ENCODE results near the gene HOXB3.

HOXB3 gene

DNA sequence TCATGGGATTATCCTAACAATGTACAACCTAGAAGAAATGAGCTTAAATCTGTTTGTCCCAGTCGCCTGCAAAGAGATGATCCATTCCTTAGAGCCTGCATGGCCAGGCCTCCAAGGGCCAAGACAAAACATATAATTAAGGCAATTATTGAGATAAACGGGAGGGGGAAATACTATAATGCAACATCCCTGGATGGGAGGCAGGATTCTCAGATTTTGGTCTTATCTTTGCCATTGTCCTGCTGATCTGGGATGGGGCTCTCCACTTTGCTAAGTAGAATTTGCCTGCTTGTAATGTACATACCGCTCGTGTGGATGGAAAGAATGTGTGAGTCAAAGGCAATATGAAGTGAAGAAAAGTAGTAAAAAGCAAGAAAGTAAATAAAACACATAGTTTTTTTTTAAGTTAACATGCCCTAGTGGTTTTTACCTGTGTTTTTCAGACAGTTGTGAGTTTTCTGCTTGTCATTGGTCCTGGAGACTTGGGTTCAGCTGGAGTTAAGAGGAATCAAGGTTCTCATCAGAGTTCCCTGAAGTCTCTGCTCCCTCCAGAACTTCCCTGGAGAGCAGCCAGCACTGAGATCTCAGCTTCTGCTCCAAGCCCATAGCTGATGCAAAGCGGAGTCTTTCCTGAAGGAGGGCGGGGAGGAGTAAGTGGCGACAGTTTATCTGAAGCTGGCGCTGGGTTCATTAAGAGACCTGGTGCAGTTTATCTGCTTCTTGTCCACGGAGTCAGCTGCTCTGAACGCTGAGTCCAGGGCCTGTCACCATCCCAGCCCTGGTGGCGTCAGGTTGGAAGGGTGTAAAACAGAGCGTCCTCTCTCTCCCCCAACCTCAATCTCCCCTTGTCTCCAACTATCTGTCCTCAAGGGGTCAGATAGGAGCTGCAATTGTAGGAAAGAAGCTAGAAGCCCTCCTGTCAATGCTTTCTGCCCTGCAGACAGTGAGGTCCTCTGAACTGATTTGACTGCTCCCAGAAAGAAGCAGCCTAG is 89.3 kb downstream of the HOXB3 start:
- TF ChIP-seq POLR2A (IDR thresholded peaks at IDR 0.05; ENCODE audit: low read depth, low read length) (no peak), POLR2AphosphoS5 (IDR thresholded peaks at IDR 0.05; ENCODE audit: low read depth, low read length) (no peak)
- no peak for DNase-seq (ENCODE audit: insufficient read length)
- FAIRE-seq, result no peak

DNA sequence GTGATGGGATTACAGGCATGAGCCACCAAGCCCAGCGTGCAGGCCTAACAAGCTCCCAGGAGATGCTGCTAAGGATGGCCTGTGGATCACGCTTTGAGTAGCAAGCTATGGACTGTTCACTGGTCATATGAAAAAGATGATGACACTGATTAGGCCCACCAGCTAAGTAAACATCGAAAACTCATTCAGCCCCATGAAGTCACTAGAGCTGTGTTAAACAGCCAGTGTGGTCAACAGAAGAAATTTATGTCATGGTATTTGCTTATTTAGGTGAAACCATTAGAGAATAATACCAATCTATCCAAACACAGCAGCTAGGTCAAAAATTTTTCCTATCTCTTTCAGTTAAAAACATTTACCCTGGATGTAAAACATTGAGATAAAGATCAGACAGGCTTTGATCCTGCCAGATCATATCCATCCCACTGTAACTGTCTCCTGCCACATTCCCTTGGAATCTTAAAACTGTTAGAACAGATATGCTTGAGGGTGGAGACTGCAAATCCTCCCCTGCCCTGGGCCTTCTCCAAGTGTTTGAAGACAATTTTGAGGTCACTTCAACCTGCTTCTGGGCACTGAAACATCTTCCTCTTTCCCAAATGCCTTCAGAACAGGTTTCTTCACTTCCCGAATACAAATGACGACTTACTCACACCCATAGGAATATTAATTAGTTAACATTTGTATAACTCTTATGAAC is 90.2 kb downstream of the HOXB3 start:
- DNase-seq (ENCODE audit: insufficient read length), result no peak
- no peak for TF ChIP-seq TAF1 (IDR thresholded peaks at IDR 0.05; ENCODE audit: borderline replicate concordance, low read depth, low read length)
- TF ChIP-seq POLR2AphosphoS5 (IDR thresholded peaks at IDR 0.05; ENCODE audit: low read depth, low read length), result no peak
- TF ChIP-seq POLR2A (IDR thresholded peaks at IDR 0.05; ENCODE audit: low read depth, low read length), result no peak
- FAIRE-seq, result no peak

DNA sequence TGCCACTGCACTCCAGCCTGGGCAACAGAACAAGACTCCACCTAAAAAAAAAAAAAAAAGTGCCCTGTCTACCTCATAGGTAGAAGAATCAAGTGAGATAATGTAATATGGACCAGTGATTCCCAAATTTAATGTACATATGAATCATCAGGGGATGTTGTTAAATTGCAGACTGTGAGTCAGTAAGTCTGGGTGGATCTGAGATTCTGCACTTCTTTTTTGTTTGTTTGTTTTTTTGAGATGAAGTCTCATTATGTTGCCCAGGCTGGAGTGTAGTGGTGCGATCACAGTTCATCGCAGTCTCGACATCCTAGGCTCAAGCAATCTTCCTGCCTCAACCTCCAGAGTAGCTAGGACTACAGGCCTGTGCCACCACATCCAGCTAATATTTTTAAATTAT is 90.8 kb downstream of the HOXB3 start:
- TF ChIP-seq POLR2AphosphoS5 (IDR thresholded peaks at IDR 0.05; ENCODE audit: low read depth, low read length), result no peak
- TF ChIP-seq POLR2A (IDR thresholded peaks at IDR 0.05; ENCODE audit: low read depth, low read length), result no peak
- no peak for TF ChIP-seq TAF1 (IDR thresholded peaks at IDR 0.05; ENCODE audit: borderline replicate concordance, low read depth, low read length)
- no peak for FAIRE-seq
- no peak for DNase-seq (ENCODE audit: insufficient read length)
